BLaER1 treated with 17β-estradiol and CSF1 and Interleukin-3, amounts not matched to agents 10 nM and 100 nM (cell line): ENCODE data around the gene STIL.

ENCODE experiments used
- H3K27ac ChIP-seq, 11 experiments: shearing (Covaris generic); formaldehyde crosslinking; 2 replicates each; pipeline ENCODE4 v1.8.1; 2022
- H3K27me3 ChIP-seq, 11 experiments: shearing (Covaris generic); formaldehyde crosslinking; 2 replicates each; pipeline ENCODE4 v1.8.1; 2022
- H3K36me3 ChIP-seq, 11 experiments: shearing (Covaris generic); formaldehyde crosslinking; 2 replicates each; pipeline ENCODE4 v1.8.1; 2022
- H3K4me1 ChIP-seq, 10 experiments: shearing (Covaris generic); formaldehyde crosslinking; 2 replicates each; pipeline ENCODE4 v1.8.1; 2022
- H3K4me2 ChIP-seq, 11 experiments: shearing (Covaris generic); formaldehyde crosslinking; 2 replicates each; pipeline ENCODE4 v1.8.1; 2022
- H3K4me3 ChIP-seq, 10 experiments: shearing (Covaris generic); formaldehyde crosslinking; 2 replicates each; pipeline ENCODE4 v1.8.1; 2022
- H3K9ac ChIP-seq, 11 experiments: shearing (Covaris generic); formaldehyde crosslinking; 2 replicates each; pipeline ENCODE4 v1.8.1; 2022
- H3K9me3 ChIP-seq, 11 experiments: shearing (Covaris generic); formaldehyde crosslinking; replicated peaks in 1 of 11; 2 replicates each; pipeline ENCODE4 v1.8.1; 2022
- H4K20me1 ChIP-seq, 11 experiments: shearing (Covaris generic); formaldehyde crosslinking; 2 replicates each; pipeline ENCODE4 v1.8.1; 2022
- Cebpa-rat ChIP-seq, 11 experiments: shearing (Covaris generic); IDR thresholded peaks; 2 replicates each; pipeline ENCODE4 v1.8.1; 2022

STIL gene

GRCh38 chr1:47257224-47257623, 56.7 kb downstream of the STIL start:
- no peaks in the 10 kb centered on the region for H3K9me3 ChIP-seq
- H3K27ac ChIP-seq: no peak overlapping the region
- H3K36me3 ChIP-seq: peaks cover 0 to 98% (median 89%) of the 10 kb centered on the region in 11 experiments; a peak in 20 of 22 replicates
- no peak for TF ChIP-seq Cebpa-rat (IDR thresholded peaks at IDR 0.05)
- H3K4me3 ChIP-seq: no peak overlapping the region
- H3K9ac ChIP-seq: no peak overlapping the region
- H3K4me2 ChIP-seq: no peak overlapping the region
- no peaks in the 10 kb centered on the region for H3K27me3 ChIP-seq
- peaks cover 0 to 6% (median 0%) of the 10 kb centered on the region in 11 experiments; a peak in 2 of 22 replicates for H4K20me1 ChIP-seq
- H3K4me1 ChIP-seq: no peaks in the 10 kb centered on the region

- Histone ChIP-seq H3K9me3 (no peaks in the 10 kb centered on the region), H3K4me1 (no peaks in the 10 kb centered on the region), H3K4me2 (no peak overlapping the region), H3K9ac (no peak overlapping the region), H3K36me3 (peaks cover 0 to 89% (median 80%) of the 10 kb centered on the region in 11 experiments; a peak in 20 of 22 replicates), H3K4me3 (no peak overlapping the region), H4K20me1 (peaks cover 0 to 6% (median 0%) of the 10 kb centered on the region in 11 experiments; a peak in 3 of 22 replicates), H3K27ac (no peak overlapping the region), H3K27me3 (no peaks in the 10 kb centered on the region)
- no peak for TF ChIP-seq Cebpa-rat (IDR thresholded peaks at IDR 0.05)
Observed at GRCh38 chr1:47252795-47253194, 61.2 kb downstream of the STIL start.

- Histone ChIP-seq H3K4me3 (no peak overlapping the region), H4K20me1 (peaks cover 0 to 6% (median 0%) of the 10 kb centered on the region in 11 experiments; a peak in 3 of 22 replicates), H3K9ac (no peak overlapping the region), H3K36me3 (peaks cover 0 to 85% (median 76%) of the 10 kb centered on the region in 11 experiments; a peak in 20 of 22 replicates), H3K4me1 (no peaks in the 10 kb centered on the region), H3K4me2 (no peak overlapping the region), H3K9me3 (no peaks in the 10 kb centered on the region), H3K27me3 (no peaks in the 10 kb centered on the region), H3K27ac (no peak overlapping the region)
- no peak for TF ChIP-seq Cebpa-rat (IDR thresholded peaks at IDR 0.05)
Observed at GRCh38 chr1:47252369-47252768, 61.6 kb downstream of the STIL start.

GRCh38 chr1:47249755-47250154, 64.2 kb downstream of the STIL start:
- H3K36me3 ChIP-seq: peaks cover 0 to 59% (median 50%) of the 10 kb centered on the region in 11 experiments; a peak in 20 of 22 replicates
- no peak for TF ChIP-seq Cebpa-rat (IDR thresholded peaks at IDR 0.05)
- no peaks in the 10 kb centered on the region for H3K27me3 ChIP-seq

GRCh38 chr1:47244339-47244862, 69.5 kb downstream of the STIL start:
- Histone ChIP-seq H3K36me3 (peaks cover 0 to 7% (median 6%) of the 10 kb centered on the region in 11 experiments; a peak in 16 of 22 replicates), H3K4me3 (no peak overlapping the region), H3K9ac (no peak overlapping the region), H3K4me1 (peaks cover 0 to 28% (median 3%) of the 10 kb centered on the region in 10 experiments; a peak in 8 of 20 replicates), H3K9me3 (no peaks in the 10 kb centered on the region), H4K20me1 (no peaks in the 10 kb centered on the region; a peak in 1 of 22 replicates), H3K4me2 (peak overlapping the region in 3 of 11 experiments; percentile 43 to 61 (median 60); a peak in 7 of 22 replicates), H3K27me3 (no peaks in the 10 kb centered on the region), H3K27ac (no peak overlapping the region)
- no peak for TF ChIP-seq Cebpa-rat (IDR thresholded peaks at IDR 0.05)

More at GRCh38 chr1:47249755-47250154, 64.2 kb downstream of the STIL start:
- Histone ChIP-seq H3K9ac (no peak overlapping the region), H3K4me3 (no peak overlapping the region), H4K20me1 (peaks cover 0 to 3% (median 0%) of the 10 kb centered on the region in 11 experiments; a peak in 2 of 22 replicates), H3K4me2 (no peak overlapping the region), H3K4me1 (peaks cover 0 to 5% (median 0%) of the 10 kb centered on the region in 10 experiments; a peak in 5 of 20 replicates), H3K9me3 (no peaks in the 10 kb centered on the region), H3K27ac (no peak overlapping the region)

GRCh38 chr1:47243910-47244309, 70.0 kb downstream of the STIL start:
- Histone ChIP-seq H3K4me1 (peaks cover 0 to 33% (median 6%) of the 10 kb centered on the region in 10 experiments; a peak in 10 of 20 replicates), H3K9me3 (no peaks in the 10 kb centered on the region), H3K36me3 (peaks cover 0 to 2% (median under 1%) of the 10 kb centered on the region in 11 experiments; a peak in 8 of 22 replicates), H3K4me3 (no peak overlapping the region), H3K9ac (no peak overlapping the region), H3K27ac (no peak overlapping the region), H4K20me1 (no peaks in the 10 kb centered on the region; a peak in 1 of 22 replicates), H3K4me2 (peak overlapping the region in 5 of 11 experiments; percentile 4 to 61 (median 43); a peak in 6 of 22 replicates), H3K27me3 (no peaks in the 10 kb centered on the region)
- TF ChIP-seq Cebpa-rat (IDR thresholded peaks at IDR 0.05): no peak

GRCh38 chr1:47241114-47242113, 72.5 kb downstream of the STIL start:
- H3K4me2 ChIP-seq: peak overlapping the region in 3 of 11 experiments; percentile 11 to 20 (median 15); a peak in 2 of 22 replicates
- H3K27me3 ChIP-seq: peaks cover 0 to 1% (median 0%) of the 10 kb centered on the region in 11 experiments; a peak in 2 of 22 replicates
- no peaks in the 10 kb centered on the region for H3K36me3 ChIP-seq
- no peaks in the 10 kb centered on the region; a peak in 1 of 22 replicates for H4K20me1 ChIP-seq
- TF ChIP-seq Cebpa-rat (IDR thresholded peaks at IDR 0.05): no peak
- no peaks in the 10 kb centered on the region for H3K9me3 ChIP-seq
- no peak overlapping the region for H3K27ac ChIP-seq
- H3K4me1 ChIP-seq: peaks cover 0 to 58% (median 6%) of the 10 kb centered on the region in 10 experiments; a peak in 10 of 20 replicates
- no peak overlapping the region for H3K9ac ChIP-seq
- no peak overlapping the region for H3K4me3 ChIP-seq

GRCh38 chr1:47238935-47239592, 74.9 kb downstream of the STIL start:
- no peaks in the 10 kb centered on the region for H3K9me3 ChIP-seq
- H3K4me1 ChIP-seq: peaks cover 12 to 69% (median 21%) of the 10 kb centered on the region in 10 experiments
- no peak overlapping the region for H3K27ac ChIP-seq
- no peaks in the 10 kb centered on the region; a peak in 1 of 22 replicates for H4K20me1 ChIP-seq
- H3K4me2 ChIP-seq: 0 out of 22 replicates have a peak overlapping the region, but pooled peaks of 1 of the 11 experiments have one; percentile 1
- no peak for TF ChIP-seq Cebpa-rat (IDR thresholded peaks at IDR 0.05)
- no peak overlapping the region for H3K4me3 ChIP-seq
- no peaks in the 10 kb centered on the region for H3K36me3 ChIP-seq
- H3K27me3 ChIP-seq: peaks cover under 1 to 25% (median 19%) of the 10 kb centered on the region in 11 experiments; a peak in 20 of 22 replicates
- no peak overlapping the region for H3K9ac ChIP-seq
